Dedifferentiated amniotic fluid mesenchymal stem cell (primary cell): ENCODE results near the gene SMAGP.
"Not testable (repeated sequence)": the region's sequence is repeated elsewhere in the genome, so short reads cannot be mapped to it uniquely, and the experiment has no call there.

Experiments used
- DNase-seq: peaks from one replicate; pipeline ENCODE4 v3.0.0-alpha.2; 2016; ENCODE audit errors: extremely low spot score

The SMAGP gene

GRCh38 chr12:51264297-51264696, 5.9 kb downstream of the SMAGP start:
- DNase-seq = no peak

- no peak for DNase-seq
These were observed 6.9 kb downstream of the SMAGP start for GRCh38 chr12:51263341-51263740.

GRCh38 chr12:51262758-51263177, 7.4 kb downstream of the SMAGP start:
- no peak for DNase-seq

- not testable (repeated sequence) for DNase-seq
These were observed 10.6 kb downstream of the SMAGP start for GRCh38 chr12:51259600-51259999.

- DNase-seq = no peak
These were observed 15.7 kb downstream of the SMAGP start for GRCh38 chr12:51254536-51254935.

GRCh38 chr12:51253276-51253675, 16.9 kb downstream of the SMAGP start:
- no peak for DNase-seq

GRCh38 chr12:51247523-51248206, 22.6 kb downstream of the SMAGP start:
- no peak for DNase-seq

- DNase-seq = no peak
These were observed 23.9 kb downstream of the SMAGP start for GRCh38 chr12:51246254-51246853.

GRCh38 chr12:51245476-51246253, 24.6 kb downstream of the SMAGP start:
- DNase-seq = no peak

GRCh38 chr12:51244269-51244668, 25.9 kb downstream of the SMAGP start:
- DNase-seq = no peak

- DNase-seq = no peak
These were observed 27.3 kb downstream of the SMAGP start for GRCh38 chr12:51242876-51243275.

- no peak for DNase-seq
These were observed 28.1 kb downstream of the SMAGP start for GRCh38 chr12:51242120-51242519.

- DNase-seq = no peak
These were observed 29.2 kb downstream of the SMAGP start for GRCh38 chr12:51240971-51241370.

GRCh38 chr12:51238510-51239334, 31.5 kb downstream of the SMAGP start, which contains the start of gene DAZAP2:
Gene DAZAP2, plus strand, starts transcription at chr12:51238826. Its CDS starts 82 bp downstream, at chr12:51238908.
- peak; percentile 94 for DNase-seq

GRCh38 chr12:51238037-51238509, 32.1 kb downstream of the SMAGP start:
- no peak for DNase-seq

GRCh38 chr12:51234530-51234929, 35.7 kb downstream of the SMAGP start:
- DNase-seq = no peak

- DNase-seq = no peak
These were observed 37.6 kb downstream of the SMAGP start for GRCh38 chr12:51232642-51233041.

- no peak for DNase-seq
These were observed 41.0 kb downstream of the SMAGP start for GRCh38 chr12:51229116-51229809.

GRCh38 chr12:51227962-51228361, 42.3 kb downstream of the SMAGP start:
- DNase-seq = no peak

- not testable (repeated sequence) for DNase-seq
These were observed 43.1 kb downstream of the SMAGP start for GRCh38 chr12:51227112-51227511.

- DNase-seq = no peak
These were observed 44.4 kb downstream of the SMAGP start for GRCh38 chr12:51225771-51226170.
